NOMO-1 (cell line): ENCODE data around the gene RFC5.
"Not testable (repeated sequence)": the region's sequence is repeated elsewhere in the genome, so short reads cannot be mapped to it uniquely, and the experiment has no call there.

ENCODE experiments used
- DNase-seq, 2 experiments: peaks; one replicate each; lab custom pipeline; 2025; ENCODE audit not compliant: unreplicated experiment in 2 of 2; lab: John Stamatoyannopoulos, UW

Gene RFC5

DNA sequence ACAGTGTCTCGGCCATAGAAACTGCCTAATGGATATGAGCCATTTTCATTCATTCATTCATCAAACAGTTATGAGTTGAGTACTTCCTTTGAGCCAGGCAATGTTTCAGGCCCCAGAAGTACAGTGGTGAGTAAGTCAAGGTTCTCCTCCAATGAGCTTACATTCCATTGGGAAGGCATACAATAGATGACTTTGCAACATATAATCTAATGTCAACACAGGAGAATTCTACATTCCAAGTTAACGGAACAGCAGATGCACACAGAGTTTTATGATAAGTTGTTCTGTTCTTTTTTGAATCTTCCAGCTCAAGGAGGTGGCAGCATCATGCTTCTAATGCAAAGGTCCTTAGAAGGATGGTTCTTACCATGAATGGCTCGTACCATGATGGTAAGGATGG is 3.2 kb upstream of the RFC5 start:
- DNase-seq = no peak

GRCh38 chr12:118015306-118015705 is 1.2 kb upstream of the RFC5 start:
- DNase-seq = no peak

- no peak for DNase-seq
Measured at GRCh38 chr12:118015944-118016343, 559 bp upstream of the RFC5 start.

- no peak for DNase-seq
Measured at GRCh38 chr12:118017926-118018325, 1.4 kb downstream of the RFC5 start.

- DNase-seq = no peak
Measured at GRCh38 chr12:118020036-118020435, 3.5 kb downstream of the RFC5 start.

DNA sequence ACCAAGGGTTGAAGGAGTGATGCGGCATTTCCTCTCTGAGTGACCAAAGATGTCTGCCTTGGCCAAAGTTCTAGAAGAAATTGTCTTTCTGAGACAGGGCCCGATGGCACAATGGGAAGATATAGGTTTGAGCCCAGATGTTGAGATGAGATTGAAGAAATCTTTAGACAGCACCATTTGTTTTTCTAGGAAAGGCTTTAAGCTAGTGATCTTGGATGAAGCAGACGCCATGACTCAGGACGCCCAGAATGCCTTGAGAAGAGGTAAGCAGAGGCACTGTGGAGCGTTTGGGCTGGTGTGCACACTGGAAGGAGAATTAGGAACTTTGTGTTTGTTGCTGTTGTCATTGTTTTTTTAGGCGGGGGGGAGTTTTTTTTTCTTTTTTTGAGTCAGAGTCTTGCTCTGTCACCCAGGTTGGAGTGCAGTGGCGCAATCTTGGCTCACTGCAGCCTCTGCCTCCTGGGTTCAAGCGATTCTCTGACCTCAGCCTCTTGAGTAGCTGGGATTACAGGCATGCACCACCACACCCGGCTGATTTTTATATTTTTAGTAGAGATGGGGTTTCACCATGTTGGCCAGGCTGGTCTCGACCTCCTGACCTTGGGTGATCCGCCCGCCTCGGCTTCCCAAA is 5.7 kb downstream of the RFC5 start:
- DNase-seq = not testable (repeated sequence)

DNA sequence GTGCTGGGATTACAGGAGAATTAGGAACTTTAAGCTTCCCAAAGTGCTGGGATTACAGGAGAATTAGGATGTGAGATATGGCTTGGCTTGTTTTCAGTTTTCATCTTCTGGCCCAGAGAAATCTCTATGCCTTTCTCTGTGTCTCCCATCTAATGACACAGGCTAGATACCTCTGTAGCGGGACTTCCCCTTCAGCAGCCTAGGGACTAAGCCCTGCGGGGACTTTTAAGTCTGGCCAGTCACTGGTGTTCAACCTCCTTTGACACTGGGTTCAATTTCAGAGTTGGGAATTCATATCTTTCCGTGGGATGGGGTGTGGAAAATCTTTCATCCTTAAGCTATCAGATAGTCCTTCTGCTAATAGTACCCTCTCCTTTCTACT is 6.2 kb downstream of the RFC5 start:
- DNase-seq = no peak

DNA sequence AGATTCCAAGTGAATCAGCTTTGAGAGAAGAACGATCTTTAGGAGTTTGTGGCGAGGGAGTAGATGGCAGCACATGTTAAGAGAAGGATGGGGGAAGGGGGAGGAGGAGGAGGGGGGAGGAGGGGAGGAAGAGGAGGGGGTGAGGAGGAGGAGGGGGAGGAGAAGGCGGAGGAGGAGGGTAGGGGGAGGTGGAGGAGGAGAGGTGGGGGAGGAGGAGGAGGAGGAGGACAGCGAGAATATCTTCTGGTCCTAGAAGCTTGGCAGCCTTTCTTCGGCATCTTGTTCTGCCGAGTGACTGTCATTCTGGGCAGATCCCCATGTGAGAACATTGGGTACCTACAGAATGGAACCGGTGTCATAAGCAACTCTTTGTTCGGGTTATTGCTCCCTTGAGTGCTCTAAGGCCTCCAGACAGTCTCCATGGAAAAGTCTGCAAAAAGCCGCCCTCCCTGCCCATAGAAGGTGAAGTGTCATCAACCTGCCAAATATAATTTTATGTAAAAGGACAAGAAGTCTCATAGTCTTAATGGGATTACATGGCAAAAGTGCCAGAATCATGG is 6.9 kb downstream of the RFC5 start:
- no peak for DNase-seq

- no peak for DNase-seq
Measured at GRCh38 chr12:118025168-118025567, 8.7 kb downstream of the RFC5 start.

DNA sequence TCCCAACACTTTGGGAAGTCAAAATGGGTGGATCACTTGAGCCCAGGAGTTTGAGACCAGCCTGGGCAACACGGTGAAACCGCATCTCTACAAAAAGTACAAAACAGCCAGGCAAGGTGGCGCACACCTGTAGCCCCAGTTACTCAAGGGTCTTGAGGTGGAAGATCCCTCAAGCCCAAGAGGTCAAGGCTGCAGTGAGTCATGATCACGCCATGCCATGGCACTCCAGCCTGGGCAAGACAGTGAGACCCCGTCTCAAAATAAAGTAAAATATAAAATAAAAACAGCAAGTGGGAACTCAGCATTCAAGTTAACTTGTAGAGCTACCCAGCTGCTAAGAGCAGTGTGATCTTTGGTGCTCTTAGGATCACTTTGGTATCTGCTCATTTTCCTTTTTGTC is 12.7 kb downstream of the RFC5 start:
- DNase-seq = no peak

GRCh38 chr12:118032188-118032587 is 15.7 kb downstream of the RFC5 start:
- no peak for DNase-seq

DNA sequence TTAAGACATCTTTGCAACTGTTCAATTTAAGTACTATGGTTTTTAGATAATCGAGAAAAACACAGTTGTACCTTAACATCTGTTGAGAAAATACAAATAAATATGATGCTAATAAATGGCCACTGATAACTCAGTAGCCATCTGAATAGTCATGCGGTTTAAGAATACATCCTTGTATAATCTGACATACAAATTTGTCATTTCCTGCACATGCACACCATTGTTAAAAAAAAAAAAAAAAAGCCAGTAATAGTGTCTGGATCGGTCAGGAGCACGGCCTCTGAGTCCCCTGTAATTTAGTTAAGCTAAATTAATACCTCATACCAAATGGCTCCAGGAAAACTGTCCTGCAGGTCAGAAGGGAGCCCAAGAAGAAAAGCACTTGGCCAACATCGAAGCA is 16.8 kb downstream of the RFC5 start:
- DNase-seq = no peak

DNA sequence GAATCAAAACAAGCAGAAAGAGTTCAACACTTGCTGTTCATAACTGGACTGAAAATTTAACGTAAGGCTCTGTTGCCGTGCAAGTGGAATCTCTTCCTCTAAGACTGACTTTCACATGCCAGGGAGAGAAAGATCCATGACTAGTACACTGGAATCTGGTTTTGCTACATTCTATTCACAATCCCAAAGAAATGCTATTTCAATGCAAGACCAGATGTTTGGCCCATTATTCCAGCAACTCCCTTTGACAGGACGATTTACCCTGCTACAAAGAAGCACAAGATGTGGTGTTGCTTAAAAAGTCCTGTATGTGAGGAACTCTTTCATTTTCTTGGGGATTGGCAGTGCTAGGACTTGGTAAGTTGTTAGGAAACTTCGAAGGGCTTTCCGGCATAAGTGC is 17.4 kb downstream of the RFC5 start:
- DNase-seq = no peak

DNA sequence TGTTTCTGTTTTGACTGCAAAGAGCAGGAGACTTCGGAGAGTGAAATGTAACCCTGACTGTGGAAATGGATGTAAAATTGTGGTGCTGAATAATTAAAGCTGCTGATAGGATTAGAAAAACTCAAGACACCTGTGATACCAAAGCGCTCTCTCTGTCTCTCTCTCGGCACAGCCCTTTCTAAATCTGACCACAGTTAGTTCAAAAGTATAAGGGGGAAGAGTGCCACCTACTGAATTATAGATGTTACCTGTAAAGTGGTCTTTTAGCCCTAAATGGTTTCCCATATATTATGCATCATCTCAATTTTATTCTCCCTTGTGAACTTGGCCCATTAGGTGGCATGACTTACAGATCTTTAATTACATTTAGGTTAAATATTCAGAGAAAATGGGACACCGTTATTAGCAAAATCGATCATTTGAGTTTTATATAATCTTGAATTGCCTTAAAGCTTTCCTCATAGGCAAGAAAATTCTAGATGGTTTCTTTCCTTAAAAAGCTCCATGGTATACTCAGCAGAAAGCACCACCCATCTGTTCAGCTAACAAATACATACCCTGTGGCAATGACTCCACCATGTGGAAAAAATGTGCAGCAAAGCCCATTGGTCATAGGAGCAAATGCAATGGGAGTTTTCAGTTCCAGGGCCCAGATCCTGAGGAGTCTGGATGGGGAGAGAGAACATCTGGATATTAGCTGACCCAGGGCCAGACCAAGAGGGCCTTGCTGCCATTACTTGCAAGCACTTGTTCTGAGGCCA is 18.1 kb downstream of the RFC5 start:
- DNase-seq = no peak

- no peak for DNase-seq
Measured at GRCh38 chr12:118035190-118036041, 18.9 kb downstream of the RFC5 start.

DNA sequence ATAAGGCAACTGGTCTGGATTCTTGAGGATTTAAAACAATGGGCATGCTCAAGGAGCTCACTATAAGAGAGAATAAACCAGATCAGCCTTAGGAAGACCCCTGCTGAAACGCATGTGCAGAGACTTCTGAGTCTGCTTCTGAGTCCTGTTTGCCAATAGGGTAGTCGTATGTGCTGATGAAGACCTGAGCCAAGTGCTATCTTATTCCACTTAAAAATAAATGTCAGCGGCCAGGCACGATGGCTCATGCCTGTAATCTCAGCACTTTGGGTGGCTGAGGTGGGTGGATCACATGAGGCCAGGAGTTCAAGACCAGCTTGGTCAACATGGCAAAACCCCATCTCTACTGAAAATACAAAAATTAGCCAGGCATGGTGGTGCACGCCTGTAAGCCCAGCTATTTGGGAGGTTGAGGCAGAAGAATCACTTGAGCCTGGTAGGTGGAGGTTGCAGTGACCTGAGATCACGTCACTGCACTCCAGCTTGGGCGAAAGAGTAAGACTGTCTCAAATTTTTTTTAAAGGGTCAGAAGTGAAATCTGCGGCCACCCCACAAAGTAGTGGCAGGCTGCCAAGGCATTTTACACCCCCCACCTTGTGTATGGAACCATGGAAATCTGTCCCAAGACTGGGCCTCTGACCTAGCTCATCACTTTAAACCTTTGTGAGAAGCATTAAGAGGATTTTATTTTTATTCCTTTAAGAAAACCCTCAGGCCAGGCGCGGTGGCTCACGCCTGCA is 20.3 kb downstream of the RFC5 start:
- no peak for DNase-seq

DNA sequence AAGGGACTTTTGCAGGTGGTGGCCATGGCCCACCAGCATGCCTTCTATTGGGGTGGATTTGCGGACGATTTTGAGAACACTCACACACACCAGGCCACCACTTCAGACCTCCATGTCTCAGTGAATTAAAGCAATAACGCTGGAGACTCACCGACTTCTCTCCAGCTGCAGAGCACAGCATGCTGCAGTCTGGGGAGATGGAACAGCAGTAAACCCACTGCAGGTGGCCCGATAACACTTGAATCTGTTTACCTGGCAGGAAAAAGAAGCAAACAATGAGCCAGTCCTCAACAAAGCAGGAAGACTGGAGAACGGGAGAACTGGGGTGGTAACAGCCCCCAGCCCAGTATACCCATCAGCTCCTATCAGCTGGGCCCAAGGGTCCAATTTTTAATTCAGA is 21.6 kb downstream of the RFC5 start:
- DNase-seq = no peak

DNA sequence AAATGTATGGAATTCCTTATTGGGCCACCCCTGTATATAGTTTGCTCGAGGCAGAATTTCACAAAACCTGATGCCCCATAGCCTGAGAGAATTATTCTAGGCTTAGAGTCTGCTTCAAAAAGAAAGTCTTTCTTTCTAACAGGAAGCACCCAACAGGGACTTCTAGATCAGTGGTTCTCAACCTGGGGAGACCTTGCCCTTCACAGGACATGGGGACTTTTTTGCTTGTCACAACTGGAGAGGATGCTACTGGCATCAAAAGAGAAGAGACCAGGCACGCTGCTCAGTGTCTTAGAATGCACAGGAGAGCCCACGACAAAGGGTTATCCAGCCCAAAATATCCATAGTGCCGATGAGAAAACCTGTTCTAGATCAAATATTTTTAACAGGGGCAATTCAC is 25.6 kb downstream of the RFC5 start:
- DNase-seq = no peak

DNA sequence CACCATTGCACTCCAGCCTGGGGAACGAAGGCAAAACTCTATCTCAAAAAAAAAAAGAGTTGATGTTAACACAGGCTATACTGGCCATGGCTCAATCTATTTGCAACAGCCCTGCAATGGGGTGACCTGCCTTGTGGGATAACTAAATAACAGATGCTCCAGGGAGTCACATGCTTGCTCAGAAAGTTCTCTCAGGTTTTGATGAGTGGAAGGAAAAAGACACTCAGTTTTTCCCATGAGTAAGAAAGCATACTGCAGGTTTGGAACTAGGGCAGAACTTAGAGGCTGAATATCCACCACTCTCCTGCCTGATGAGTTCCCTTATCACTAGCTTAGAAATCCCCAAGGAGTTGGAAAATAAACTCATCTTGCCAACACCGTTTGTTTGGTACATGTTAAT is 27.6 kb downstream of the RFC5 start:
- DNase-seq = no peak

DNA sequence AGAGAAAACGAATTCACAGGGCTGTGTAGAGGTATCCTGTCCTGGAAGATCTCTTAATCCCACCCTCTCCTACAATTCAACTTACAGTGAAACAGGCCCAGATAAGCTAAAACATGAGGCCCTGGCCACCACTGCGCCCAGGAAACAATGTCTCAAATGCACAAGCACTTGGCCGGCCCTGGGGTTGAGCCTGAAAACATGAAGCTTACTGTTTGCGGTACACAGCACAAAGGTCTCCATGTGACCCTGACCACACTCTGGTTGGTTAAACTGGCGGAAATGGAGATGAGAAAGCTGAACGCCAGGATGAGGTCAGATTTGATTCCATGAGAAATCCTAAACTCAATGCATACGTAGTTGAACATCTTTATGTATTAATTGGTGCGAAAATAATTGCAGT is 28.1 kb downstream of the RFC5 start:
- DNase-seq = no peak

DNA sequence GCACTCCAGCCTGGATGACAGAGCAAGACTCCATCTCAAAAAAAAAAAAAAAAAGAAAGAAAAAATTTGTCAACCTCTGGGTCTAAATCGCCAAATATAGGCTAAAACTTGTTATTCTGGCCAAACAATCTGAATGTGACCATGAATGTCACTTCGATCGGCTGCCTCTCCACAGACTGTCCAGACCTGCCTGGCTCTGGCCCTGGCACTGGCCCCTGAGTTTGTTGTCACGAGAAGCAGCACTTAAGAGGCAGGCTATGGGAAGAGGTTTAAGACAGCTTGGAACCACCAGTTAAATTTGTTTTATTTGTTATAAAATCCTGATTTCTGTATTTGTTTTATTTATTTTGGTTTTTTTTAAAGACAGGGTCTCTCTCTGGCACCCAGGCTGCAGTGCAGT is 29.9 kb downstream of the RFC5 start:
- no peak for DNase-seq
